HG03520 (cell line): ENCODE measurements around the gene ZSCAN18.
"Not testable (repeated sequence)": the region's sequence is repeated elsewhere in the genome, so short reads cannot be mapped to it uniquely, and the experiment has no call there.

Source experiments
- ATAC-seq: cut with Tn5 transposase; IDR thresholded peaks from one replicate; pipeline ENCODE4 v1.9.1; 2021; ENCODE audit warnings: mild to moderate bottlenecking, moderate library complexity; ENCODE audit not compliant: unreplicated experiment

ZSCAN18 gene, protein sequence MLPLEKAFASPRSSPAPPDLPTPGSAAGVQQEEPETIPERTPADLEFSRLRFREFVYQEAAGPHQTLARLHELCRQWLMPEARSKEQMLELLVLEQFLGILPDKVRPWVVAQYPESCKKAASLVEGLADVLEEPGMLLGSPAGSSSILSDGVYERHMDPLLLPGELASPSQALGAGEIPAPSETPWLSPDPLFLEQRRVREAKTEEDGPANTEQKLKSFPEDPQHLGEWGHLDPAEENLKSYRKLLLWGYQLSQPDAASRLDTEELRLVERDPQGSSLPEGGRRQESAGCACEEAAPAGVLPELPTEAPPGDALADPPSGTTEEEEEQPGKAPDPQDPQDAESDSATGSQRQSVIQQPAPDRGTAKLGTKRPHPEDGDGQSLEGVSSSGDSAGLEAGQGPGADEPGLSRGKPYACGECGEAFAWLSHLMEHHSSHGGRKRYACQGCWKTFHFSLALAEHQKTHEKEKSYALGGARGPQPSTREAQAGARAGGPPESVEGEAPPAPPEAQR

DNA sequence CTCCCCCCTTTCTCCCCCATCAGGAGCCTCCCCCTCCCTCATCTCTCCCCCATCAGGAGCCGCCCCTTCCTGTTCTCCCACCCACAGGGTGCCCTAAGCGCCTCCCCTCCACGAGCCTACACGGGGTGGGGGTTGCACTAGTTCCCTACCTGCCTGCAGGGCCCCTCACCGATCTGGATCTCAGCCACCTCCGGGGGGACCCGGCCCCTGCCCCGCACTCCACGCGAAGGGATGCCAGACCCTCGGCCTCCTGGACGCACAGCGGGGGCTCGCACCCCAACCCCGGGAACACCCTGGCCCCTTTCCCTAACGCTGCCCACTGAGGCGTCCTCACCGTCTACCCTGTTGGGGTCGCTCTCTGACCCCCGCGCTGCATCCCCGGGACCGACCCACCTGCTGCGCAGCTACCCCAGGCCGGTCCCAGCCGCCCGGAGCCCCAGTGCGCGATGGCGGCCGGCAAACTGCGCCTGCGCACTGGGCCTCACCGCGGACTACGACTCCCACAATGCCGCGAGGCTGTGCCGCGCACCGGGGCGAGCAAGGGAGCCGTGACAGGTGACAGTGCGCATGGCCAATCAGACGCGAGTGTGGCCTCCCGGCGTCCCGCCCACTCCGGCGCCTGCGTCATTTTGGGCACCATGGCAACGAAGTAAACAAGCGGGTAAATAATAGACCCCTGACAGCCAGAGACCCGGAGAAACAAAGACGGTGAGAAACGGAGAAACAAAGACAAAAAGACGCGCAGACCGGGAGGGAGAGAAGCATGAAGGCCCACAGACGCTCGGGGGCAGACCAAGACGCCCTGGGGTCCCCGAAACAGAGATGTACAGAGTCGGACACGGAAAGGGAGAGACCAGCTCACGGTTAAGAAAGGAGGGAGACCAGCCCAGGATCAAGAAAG is at the start of gene ZSCAN18:
TSS of gene ZSCAN18 (minus strand) at position 451 of the 901 bp plus-strand sequence. CDS start 7,964 bp downstream, outside the sequence.
- no peak for ATAC-seq

DNA sequence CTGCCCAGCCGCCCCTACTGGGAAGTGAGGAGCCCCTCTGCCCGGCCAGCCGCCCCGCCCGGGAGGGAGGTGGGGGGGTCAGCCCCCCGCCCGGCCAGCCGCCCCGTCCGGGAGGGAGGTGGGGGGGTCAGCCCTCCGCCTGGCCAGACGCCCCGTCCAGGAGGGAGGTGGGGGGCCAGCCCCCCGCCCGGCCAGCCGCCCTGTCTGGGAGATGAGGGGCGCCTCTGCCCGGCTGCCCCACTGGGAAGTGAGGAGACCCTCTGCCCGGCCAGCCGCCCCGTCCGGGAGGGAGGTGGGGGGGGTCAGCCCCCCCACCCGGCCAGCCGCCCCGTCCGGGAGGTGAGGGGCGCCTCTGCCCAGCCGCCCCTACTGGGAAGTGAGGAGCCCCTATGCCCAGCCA is 49.4 kb upstream of the ZSCAN18 start:
- not testable (repeated sequence) for ATAC-seq

DNA sequence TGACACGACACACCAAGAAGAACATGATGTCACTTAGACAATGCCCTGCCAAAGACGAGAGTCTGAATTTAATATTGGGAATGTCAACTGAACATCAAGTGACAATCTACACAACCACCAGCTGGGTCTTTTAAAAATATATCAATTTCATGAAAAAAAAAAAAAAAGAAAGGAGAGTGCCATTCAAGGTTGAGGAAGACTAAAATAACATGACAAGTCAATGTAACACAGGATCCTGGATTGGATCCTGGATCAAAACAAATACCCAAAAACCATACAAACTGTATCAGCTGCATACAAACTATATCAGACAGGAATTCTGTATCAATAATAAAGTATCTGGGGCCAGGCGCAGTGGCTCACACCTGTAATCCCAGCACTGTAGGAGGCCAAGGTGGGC is 47.8 kb upstream of the ZSCAN18 start:
- ATAC-seq, result no peak

DNA sequence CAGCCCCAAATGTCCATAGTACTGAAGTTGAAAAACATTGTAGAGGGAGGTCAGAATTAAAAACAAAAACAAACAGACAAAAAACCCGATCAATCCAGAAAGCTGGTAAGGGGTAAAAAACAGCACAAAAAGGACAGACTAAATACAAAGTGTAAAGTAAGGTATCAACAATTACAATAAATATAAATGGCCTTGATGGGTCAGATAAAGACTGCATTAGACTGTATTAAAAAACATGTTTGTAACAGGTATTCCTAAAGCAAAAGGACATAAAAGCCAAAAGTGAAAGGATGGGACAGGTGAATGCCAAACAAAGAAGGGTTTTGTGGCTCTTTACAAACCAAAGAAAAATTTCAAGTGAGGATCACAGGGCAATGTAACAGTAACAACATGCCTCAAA is 36.2 kb upstream of the ZSCAN18 start:
- ATAC-seq, result no peak

DNA sequence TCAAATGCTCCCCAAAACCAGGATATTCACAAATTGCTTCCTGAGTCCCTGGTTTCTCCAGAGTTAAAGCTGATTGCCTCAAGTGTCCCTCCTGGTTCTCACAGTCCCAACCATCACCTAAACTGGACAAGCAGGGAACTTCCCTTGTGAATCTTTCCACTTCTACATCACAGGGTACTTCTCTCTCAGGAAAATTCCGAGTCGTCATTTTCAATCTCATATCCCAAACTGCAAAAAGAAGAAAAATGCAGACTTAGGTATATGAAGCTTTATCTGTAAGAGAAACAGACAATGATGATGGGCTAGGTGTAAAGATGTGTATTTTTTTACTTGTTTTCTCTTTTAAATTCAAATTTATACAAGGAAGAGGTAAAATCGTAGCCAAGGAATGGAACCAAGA is 31.3 kb upstream of the ZSCAN18 start:
- no peak for ATAC-seq

DNA sequence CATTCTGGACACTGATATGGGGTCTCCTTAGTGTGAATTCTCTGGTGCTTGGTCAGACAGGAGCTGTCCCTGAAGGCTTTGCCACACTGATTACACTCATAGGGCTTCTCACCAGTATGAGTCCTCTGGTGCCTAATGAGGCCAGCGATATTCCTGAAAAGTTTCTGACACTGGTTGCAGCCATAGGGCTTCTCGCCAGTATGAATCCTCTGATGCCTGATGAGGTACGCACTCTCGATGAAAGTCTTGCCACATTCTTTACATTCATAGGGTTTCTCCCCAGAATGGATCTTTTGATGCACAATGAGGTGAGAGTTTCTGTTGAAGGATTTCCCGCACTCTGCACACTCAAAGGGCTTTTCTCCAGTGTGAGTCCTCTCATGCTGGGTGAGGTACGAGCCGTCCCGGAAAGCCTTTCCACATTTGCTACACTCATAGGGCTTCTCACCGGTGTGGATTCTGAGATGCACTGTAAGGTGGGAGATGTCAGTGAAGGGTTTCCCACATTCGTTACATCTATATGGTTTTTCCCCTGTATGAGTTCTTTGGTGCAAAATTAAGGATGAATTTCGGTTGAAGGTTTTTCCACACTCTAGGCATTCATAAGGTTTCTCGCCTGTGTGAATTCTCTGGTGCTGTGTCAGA is 30.1 kb upstream of the ZSCAN18 start:
- no peak for ATAC-seq

DNA sequence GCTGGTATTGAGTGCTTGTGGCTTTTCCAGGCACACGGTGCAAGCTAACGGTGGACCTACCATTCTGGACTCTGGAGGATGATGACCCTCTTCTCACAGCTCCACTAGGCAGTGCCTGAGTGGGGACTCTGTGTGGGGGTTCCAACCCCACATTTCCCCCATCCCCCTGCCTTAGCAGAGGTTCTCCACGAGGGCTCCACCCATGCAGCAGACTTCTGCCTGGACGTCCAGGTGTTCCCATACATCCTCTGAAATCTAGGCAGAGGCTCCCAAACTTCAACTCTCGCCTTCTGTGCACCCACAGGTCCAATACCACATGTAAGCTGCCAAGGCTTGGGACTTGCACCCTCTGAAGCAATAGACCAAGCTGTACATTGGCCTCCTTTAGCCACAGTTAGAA is 25.3 kb upstream of the ZSCAN18 start:
- ATAC-seq, result no peak

DNA sequence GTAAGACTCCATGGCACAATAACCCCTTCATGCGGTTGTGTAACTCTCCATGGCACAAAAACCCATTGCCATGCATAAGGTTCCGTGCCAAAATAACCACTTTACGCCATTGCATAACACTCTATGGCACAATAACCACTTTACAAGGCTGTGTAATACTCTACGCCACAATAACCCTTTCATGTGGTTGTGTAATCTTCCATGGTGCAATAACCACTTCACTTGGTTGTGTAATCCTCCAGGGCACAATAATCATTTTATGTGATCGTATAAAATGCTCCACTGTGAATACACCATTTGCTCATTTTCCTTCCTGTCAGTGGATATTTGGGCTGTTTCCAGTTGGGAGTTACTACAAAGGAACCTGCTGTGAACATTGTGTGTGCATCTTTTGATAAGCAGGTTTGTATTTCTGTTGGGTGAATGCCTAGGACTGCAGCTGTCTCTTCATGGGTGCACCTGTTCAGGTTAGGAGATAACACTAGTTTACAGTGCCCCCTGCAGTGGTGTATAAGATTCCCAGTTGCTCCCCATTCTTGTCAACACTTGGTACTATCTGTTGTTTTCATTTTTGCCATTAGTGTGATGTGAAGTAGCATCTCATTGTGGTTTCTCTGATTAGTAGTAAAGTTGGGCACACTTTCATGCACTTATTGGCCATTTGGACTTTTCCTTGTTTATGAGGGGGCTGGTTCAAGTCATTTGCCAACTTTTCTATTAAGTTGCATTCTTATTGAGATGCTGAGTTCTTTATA is 21.1 kb upstream of the ZSCAN18 start:
- no peak for ATAC-seq

DNA sequence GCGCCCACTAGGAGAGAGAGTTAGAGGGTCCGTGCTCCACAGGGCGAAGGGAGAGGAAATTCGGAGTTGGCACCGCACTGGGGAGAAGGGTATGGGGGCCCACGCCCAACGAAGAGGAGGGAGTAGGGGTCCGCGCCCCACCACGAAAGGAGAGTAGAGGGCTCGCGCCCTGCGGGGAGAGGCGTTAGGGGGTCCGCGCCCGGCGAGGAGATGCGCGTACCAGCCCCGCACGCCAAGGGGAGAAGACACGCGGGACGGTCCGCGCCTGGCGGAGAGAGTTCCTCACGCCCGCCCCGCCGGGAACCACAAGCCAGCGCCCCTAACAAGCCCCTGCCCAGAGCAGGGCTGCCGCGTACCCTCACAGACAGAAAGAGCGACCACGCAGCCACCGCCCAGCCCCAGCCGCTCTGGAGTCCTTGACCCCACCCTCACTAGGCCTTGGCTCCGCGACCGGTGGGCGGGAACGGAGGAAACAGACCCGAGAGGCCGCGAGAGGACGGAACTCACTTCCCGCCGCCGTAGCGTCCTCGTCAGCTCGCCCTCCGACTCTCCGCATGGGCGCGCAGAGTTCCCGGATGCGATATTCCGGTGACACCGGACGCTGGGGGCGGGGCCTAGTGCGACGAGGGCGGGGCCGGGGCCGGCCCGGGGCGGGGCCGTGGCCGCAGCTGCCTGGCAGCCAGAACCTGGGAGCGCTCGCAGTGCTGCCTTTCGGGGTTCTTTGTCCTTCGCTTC is 20.0 kb upstream of the ZSCAN18 start:
- no peak for ATAC-seq

DNA sequence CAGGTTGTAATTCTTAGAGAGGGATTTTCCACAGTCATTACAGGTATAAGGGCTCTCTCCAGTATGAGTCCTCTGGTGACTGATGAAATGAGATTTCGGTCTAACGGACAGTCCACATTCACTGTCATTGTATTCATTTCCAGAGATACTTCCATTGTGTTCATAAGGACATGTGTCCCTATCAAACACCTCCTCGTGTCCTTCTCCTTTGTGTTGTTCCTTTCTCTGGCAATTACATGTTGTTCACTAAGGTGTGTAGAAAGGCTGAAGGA is 10.5 kb upstream of the ZSCAN18 start:
- no peak for ATAC-seq

DNA sequence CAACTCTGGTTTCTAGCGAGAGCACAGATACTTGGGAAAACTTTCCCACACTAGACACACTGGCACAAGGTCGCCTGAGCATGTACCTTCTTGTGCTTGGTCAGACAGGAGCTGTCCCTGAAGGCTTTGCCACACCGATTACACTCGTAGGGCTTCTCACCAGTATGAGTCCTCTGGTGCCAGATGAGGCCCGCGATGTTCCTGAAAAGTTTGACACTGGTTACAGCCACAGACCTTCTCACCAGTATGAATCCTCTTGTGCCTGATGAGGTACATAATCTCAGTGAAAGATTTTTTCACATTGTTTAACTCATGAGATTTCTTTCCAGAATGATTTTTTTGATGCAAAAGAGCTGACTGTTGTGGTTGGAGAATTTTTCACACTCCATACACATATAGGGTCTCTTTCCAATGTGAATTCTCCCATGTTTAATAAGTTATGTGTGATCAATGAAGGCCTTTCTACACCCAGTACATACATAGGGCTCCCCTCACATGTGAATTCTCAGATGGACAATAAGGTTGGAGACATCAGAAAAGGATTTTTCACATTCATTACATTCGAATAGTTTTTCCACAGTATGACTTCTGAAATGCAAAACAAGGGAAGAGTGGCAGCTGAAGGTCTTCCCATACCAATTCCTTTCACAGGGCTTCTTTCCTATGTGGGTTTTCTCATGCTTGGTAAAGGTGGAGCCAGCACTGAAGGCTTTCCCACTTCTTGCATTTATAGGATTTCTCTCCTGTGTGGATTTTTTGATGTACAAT is 9.9 kb upstream of the ZSCAN18 start:
- no peak for ATAC-seq

DNA sequence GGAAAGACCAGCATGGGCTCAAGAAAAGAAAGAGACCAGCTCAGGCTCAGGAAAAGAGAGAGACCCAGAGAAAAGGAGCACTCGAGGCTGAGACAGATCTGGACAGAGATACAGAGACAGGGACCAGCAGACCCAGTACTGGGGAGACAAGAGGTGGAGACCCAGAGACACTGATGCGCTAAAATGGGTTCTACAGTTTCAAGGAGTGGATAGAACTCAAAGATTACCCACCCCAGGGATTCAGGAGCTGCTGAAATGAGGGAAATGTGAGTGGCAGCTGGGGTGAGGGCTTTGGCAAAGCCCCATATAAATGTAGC is 609 bp upstream of the ZSCAN18 start:
- ATAC-seq, result no peak

DNA sequence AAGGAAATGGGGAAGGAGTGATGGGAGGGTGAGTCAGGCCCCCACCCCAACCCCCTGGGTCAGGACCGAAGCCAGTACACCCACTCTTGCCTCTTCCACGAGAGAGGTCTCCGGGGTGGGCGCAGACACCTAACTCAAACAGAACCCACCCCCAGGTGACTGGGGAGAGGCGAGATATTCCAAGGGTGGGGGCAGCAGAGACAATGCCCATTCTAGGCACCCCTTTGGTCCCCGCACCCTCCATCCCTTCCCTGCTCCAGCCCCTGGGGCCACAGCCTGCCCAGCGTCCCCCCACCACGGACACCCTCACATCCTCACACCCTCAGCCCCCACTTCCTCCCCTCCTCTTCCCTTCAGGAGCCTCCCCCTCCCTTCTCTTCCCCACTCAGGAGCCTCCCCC is 682 bp downstream of the ZSCAN18 start:
- ATAC-seq, result no peak

DNA sequence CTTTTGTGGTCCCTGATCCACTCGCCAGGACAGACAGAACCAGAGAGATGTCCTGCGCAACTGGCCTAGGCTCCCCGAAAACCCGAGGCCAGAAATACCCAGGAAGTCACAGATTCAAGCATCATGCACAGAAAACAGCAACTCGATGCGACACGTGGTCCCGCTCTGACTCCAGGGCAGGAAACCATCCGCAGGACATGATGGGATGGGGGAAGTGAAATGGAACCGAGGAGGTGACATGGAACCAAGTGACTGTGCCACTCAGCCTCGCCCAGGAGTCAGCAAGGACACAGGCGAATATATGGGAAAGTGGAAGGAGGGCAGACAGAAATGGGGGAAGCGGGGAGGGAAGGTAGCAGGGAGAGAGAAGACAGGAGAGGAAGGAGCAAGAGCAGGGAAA is 1.1 kb downstream of the ZSCAN18 start:
- no peak for ATAC-seq

DNA sequence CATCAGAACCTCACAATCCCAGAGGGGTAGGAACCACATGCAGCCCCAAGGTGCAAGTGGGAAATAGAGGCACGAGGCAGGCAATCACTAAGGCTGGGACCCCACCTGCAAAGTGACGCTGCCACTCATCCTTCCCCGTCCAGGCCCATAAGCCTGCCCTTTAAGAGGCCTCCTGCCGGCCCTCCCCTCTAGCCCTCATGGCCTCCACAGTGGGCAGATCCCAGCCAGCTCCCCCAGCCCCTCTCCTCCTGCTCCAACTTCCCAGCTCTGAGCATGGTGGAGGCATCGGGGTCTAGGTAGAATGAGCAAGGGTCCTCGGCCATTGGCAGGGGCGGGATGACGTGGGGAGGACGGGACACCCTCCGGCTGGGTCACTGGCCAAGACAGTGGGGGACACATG is 2.7 kb downstream of the ZSCAN18 start:
- no peak for ATAC-seq

DNA sequence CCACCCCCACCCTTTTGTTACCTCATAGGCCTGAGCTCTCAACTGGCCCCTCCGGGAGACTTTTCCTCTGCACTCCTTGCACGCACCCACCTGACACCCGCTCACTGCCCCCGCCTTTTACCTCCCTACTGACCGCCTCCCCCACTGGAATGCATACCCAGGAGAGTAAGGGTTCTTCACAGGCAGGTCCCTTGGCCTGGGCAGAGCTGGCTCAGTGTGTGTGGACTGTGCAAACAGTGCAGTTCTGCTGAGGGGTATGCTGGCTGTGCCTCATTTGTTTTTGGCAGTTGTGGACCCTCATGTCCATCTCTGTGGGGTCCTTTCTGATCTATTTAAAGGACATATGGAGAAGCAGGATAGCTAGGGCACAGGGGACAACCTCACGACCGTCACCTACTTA is 5.0 kb downstream of the ZSCAN18 start:
- ATAC-seq, result no peak

DNA sequence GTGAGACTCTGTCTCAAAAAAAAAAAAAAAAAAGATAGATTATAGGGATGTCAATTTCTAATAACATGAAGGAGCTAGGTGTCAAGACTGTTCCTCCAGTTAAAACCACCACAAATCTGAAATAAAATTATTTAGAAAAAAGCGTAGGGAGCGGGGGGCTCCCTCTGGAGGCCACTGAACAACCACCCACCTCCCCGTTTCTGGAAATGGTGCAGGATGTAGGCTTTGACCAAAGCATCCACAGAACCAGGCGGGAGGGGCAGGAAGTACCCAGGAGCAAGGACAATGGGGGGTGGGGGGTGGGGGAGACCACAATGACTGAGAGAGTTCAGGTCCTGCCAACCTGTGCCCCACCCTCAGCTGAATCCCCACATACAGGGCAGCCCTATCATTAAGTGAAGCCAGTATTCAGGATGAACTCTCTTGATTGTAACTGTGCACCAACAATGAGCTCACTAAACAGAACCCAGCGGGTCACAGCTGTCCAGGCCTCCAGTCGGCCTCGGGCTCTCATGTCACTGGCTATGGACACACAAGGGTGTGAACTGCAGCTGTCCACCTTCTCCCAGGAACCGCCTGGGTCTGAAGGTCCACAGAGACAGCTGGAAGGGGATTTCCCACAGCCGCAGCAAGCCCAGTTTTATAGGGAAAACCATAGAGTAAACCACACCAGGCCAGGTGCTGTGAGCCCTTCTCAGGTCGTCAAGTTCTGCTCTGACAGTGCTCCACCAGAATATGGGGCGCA is 6.6 kb downstream of the ZSCAN18 start:
- ATAC-seq, result no peak

DNA sequence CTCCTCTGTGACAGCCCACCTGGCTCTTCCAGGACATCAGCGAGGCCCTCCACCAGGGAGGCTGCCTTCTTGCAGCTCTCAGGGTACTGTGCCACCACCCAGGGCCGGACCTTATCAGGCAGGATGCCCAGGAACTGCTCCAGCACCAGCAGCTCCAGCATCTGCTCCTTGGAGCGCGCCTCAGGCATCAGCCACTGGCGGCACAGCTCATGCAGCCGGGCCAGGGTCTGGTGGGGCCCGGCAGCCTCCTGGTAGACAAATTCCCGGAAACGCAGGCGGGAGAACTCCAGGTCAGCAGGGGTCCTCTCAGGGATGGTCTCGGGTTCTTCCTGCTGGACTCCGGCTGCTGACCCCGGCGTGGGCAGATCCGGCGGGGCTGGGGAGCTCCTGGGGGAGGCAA is 8.2 kb downstream of the ZSCAN18 start:
- ATAC-seq, result no peak

DNA sequence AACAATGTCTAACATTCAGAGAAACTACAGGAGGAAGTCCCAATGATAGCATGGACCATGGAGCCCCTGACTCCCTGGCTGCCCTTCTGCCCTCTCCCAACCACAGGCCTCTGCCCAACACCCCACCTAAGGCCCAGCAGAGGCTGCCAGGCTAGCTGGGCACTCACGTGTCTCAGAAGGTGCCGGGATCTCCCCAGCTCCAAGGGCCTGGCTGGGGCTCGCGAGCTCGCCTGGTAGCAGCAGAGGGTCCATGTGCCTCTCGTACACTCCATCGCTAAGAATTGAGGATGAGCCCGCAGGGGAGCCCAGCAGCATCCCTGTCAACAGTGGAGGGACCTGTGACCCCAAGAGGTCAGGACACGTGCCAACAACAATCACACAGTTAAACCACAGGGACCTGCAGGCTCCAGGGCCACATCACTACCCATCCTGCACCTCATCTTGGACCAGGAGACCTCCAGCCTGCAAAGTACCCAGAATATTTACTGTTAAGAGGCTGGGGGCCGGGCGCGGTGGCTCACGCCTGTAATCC is 9.4 kb downstream of the ZSCAN18 start:
- ATAC-seq, result no peak
